Lower leg skin (tissue), 3 donors: Measurements from ENCODE around the gene AK8.

Experiments used
- CTCF ChIP-seq, 3 donors: fragments of 450-650 bp; IDR thresholded peaks; one replicate each; pipeline ENCODE4 v1.5.1; 2016; ENCODE audit warnings: antibody characterized with exemption in 3 of 3, mild to moderate bottlenecking in 3 of 3, moderate library complexity in 2 of 3
- POLR2A ChIP-seq, 2 donors: fragments of 450-650 bp; IDR thresholded peaks; one replicate each; pipeline ENCODE4 v1.6.1; 2016 to 2017; ENCODE audit warnings: antibody characterized with exemption in 2 of 2, mild to moderate bottlenecking in 1 of 2, moderate library complexity in 1 of 2

GRCh38 chr9:132887181-132888120 is 9.4 kb upstream of the AK8 start:
- no peak for TF ChIP-seq POLR2A (IDR thresholded peaks at IDR 0.05)
- no peak for TF ChIP-seq CTCF (IDR thresholded peaks at IDR 0.05)
